Esophagus (tissue), 2 donors: ENCODE results near the gene DCST2. TPM values are rescaled to one million over a fixed set of nuclear protein-coding genes. Genes with fewer than 3 reads are reported as not detected.
A peak's percentile ranks its signal among the peaks of the same experiment; 100 is the strongest.

Experiments used
- H3K27ac ChIP-seq, 2 donors: one replicate each; pipeline ENCODE4 v1.5.1; 2013; ENCODE audit warnings: low read depth in 2 of 2, mild to moderate bottlenecking in 2 of 2, inconsistent platforms in 1 of 2, low read length in 1 of 2, moderate library complexity in 1 of 2
- H3K27me3 ChIP-seq, 2 donors: one replicate each; pipeline ENCODE4 v1.6.1; 2013; ENCODE audit warnings: low read length in 2 of 2, control low read depth in 1 of 2, mild to moderate bottlenecking in 1 of 2; ENCODE audit not compliant: insufficient read depth in 2 of 2, control insufficient read depth in 1 of 2
- H3K36me3 ChIP-seq, 2 donors: one replicate each; pipeline ENCODE4 v1.6.1; 2013; ENCODE audit warnings: low read length in 1 of 2; ENCODE audit not compliant: control insufficient read depth in 2 of 2, insufficient read depth in 2 of 2
- H3K4me1 ChIP-seq, 2 donors: one replicate each; pipeline ENCODE4 v1.6.1; 2013; ENCODE audit warnings: low read length in 1 of 2; ENCODE audit not compliant: control insufficient read depth in 2 of 2, insufficient read depth in 2 of 2
- H3K4me3 ChIP-seq, 2 donors: one replicate each; pipeline ENCODE4 v1.5.1; 2013; ENCODE audit warnings: low read length in 2 of 2, mild to moderate bottlenecking in 2 of 2, low read depth in 1 of 2, moderate library complexity in 1 of 2
- H3K9me3 ChIP-seq, 2 donors: one replicate each; pipeline ENCODE4 v1.6.1; 2013; ENCODE audit warnings: mild to moderate bottlenecking in 2 of 2, low read depth in 1 of 2, low read length in 1 of 2, moderate library complexity in 1 of 2; ENCODE audit not compliant: control insufficient read depth in 2 of 2, insufficient read depth in 1 of 2
- WGBS, 2 donors: extraction: QIAGEN DNeasy Blood & Tissue Kit; methylation state at CpG; one replicate each; pipeline ENCODE4 v1.1.7; 2013; 5-methylcytosine and 5-hydroxymethylcytosine counted together
- polyA plus RNA-seq, 2 donors: library from polyadenylated mRNA; stranded (reverse); fragments of 200-250 nt; gene quantifications; one replicate each; pipeline ENCODE4 v1.2.3, GENCODE V29; 2013
- donor health status: healthy with polysubstance abuse.
- donor health status: Bipolar disorder and iron deficiency.

DCST2 gene
- polyA plus RNA-seq, 2 donors = 1.7 to 10.1 TPM

GRCh38 chr1:155062151-155062686 is 28.6 kb upstream of the DCST2 start:
- peaks cover 13 to 32% of the 10 kb centered on the region in 2 donors for H3K36me3 ChIP-seq

GRCh38 chr1:155061381-155062150 is 28.0 kb upstream of the DCST2 start:
- peak overlapping the region in 1 of 2 donors; percentile 15 for H3K27ac ChIP-seq
- H3K4me3 ChIP-seq = no peak overlapping the region

More at GRCh38 chr1:155062151-155062686, 28.6 kb upstream of the DCST2 start:
- Histone ChIP-seq H3K4me1 (peaks cover 6 to 15% of the 10 kb centered on the region in 2 donors), H3K27ac (peak overlapping the region in 1 of 2 donors; percentile 74), H3K9me3 (peaks cover 0 to 2% of the 10 kb centered on the region in 2 donors), H3K27me3 (no peaks in the 10 kb centered on the region), H3K4me3 (no peak overlapping the region)
- 37 to 42% methylated on average over 29 of the region's 29 CpGs for WGBS, 2 donors

GRCh38 chr1:155060736-155061135 is 27.2 kb upstream of the DCST2 start:
- peaks cover 6 to 15% of the 10 kb centered on the region in 2 donors for H3K4me1 ChIP-seq
- 69 to 81% methylated on average over 8 of the region's 8 CpGs for WGBS, 2 donors
- H3K27ac ChIP-seq = no peak overlapping the region
- peaks cover 26 to 41% of the 10 kb centered on the region in 2 donors for H3K36me3 ChIP-seq
- peaks cover 0 to 2% of the 10 kb centered on the region in 2 donors for H3K9me3 ChIP-seq
- no peak overlapping the region for H3K4me3 ChIP-seq
- H3K27me3 ChIP-seq = no peaks in the 10 kb centered on the region

More at GRCh38 chr1:155061381-155062150, 28.0 kb upstream of the DCST2 start:
- 34 to 35% methylated on average over 20 to 21 of the region's 21 CpGs for WGBS, 2 donors
- peaks cover 0 to 2% of the 10 kb centered on the region in 2 donors for H3K9me3 ChIP-seq
- H3K27me3 ChIP-seq = no peaks in the 10 kb centered on the region
- peaks cover 19 to 37% of the 10 kb centered on the region in 2 donors for H3K36me3 ChIP-seq
- H3K4me1 ChIP-seq = peaks cover 6 to 15% of the 10 kb centered on the region in 2 donors

GRCh38 chr1:155057788-155058211 is 24.2 kb upstream of the DCST2 start:
- 91% methylated on average over 13 of the region's 13 CpGs for WGBS, 2 donors
- Histone ChIP-seq H3K36me3 (peaks cover 26 to 52% of the 10 kb centered on the region in 2 donors), H3K4me3 (no peak overlapping the region), H3K27ac (no peak overlapping the region), H3K9me3 (peaks cover 0 to 2% of the 10 kb centered on the region in 2 donors), H3K4me1 (peaks cover 8 to 12% of the 10 kb centered on the region in 2 donors), H3K27me3 (no peaks in the 10 kb centered on the region)

- Histone ChIP-seq H3K4me1 (peaks cover 8 to 9% of the 10 kb centered on the region in 2 donors), H3K36me3 (peaks cover 26 to 52% of the 10 kb centered on the region in 2 donors), H3K9me3 (peaks cover 0 to 2% of the 10 kb centered on the region in 2 donors), H3K27ac (no peak overlapping the region), H3K27me3 (no peaks in the 10 kb centered on the region), H3K4me3 (no peak overlapping the region)
- 93 to 96% methylated on average over 7 to 8 of the region's 8 CpGs for WGBS, 2 donors
These were observed 23.5 kb upstream of the DCST2 start for GRCh38 chr1:155057104-155057503.

GRCh38 chr1:155053531-155054105 is 20.0 kb upstream of the DCST2 start:
- H3K27me3 ChIP-seq = no peaks in the 10 kb centered on the region
- H3K27ac ChIP-seq = peak overlapping the region in 1 of 2 donors; percentile 52
- WGBS, 2 donors = 66 to 71% methylated on average over 7 of the region's 7 CpGs
- H3K4me3 ChIP-seq = no peak overlapping the region
- peaks cover 2 to 14% of the 10 kb centered on the region in 2 donors for H3K4me1 ChIP-seq
- peaks cover 0 to 2% of the 10 kb centered on the region in 2 donors for H3K9me3 ChIP-seq
- peaks cover 21 to 39% of the 10 kb centered on the region in 2 donors for H3K36me3 ChIP-seq

GRCh38 chr1:155052439-155053395 is 19.1 kb upstream of the DCST2 start:
- Histone ChIP-seq H3K36me3 (peaks cover 16 to 30% of the 10 kb centered on the region in 2 donors), H3K27ac (peak overlapping the region; percentile 52 to 80), H3K4me1 (peaks cover 2 to 14% of the 10 kb centered on the region in 2 donors), H3K9me3 (no peaks in the 10 kb centered on the region), H3K27me3 (no peaks in the 10 kb centered on the region), H3K4me3 (peak overlapping the region; percentile 61 to 63)
- 31 to 41% methylated on average over 12 of the region's 12 CpGs for WGBS, 2 donors

GRCh38 chr1:155051777-155052398 is 18.3 kb upstream of the DCST2 start:
- H3K36me3 ChIP-seq = peaks cover 12 to 22% of the 10 kb centered on the region in 2 donors
- WGBS, 2 donors = 2% methylated on average over 27 of the region's 27 CpGs
- no peaks in the 10 kb centered on the region for H3K9me3 ChIP-seq
- no peaks in the 10 kb centered on the region for H3K27me3 ChIP-seq
- H3K4me3 ChIP-seq = peak overlapping the region; percentile 61 to 63
- peaks cover 2 to 14% of the 10 kb centered on the region in 2 donors for H3K4me1 ChIP-seq
- peak overlapping the region; percentile 80 to 98 for H3K27ac ChIP-seq
